Activated CD8-positive, alpha-beta memory T cell treated with anti-CD3 and anti-CD28 coated beads for 4 hours (primary cell): Measurements from ENCODE around the gene CBARP.
"Not testable (repeated sequence)": the region's sequence is repeated elsewhere in the genome, so short reads cannot be mapped to it uniquely, and the experiment has no call there.

Source experiments
- DNase-seq, 2 donors: peaks; one replicate each; pipeline ENCODE4 v3.0.0-alpha.2; 2020; ENCODE audit warnings: low read depth in 2 of 2

CBARP gene

GRCh38 chr19:1252221-1252820 lies 14.5 kb upstream of the CBARP start:
- no peak for DNase-seq

- no peak for DNase-seq
These were observed 13.8 kb upstream of the CBARP start for GRCh38 chr19:1251330-1252220.

- DNase-seq = no peak
These were observed 12.8 kb upstream of the CBARP start for GRCh38 chr19:1250437-1251260.

GRCh38 chr19:1249990-1250436 lies 12.2 kb upstream of the CBARP start:
- DNase-seq = no peak

GRCh38 chr19:1249298-1249989 lies 11.6 kb upstream of the CBARP start:
- DNase-seq = peak; percentile 86 to 90

- peak; percentile 69 to 72 for DNase-seq
These were observed 11.0 kb upstream of the CBARP start for GRCh38 chr19:1248786-1249297.

- DNase-seq = no peak
These were observed 10.5 kb upstream of the CBARP start, which contains the start of gene MIDN for GRCh38 chr19:1248139-1248785. TSS of gene MIDN (plus strand) at chr19:1248583. CDS start at chr19:1250297, 1,714 bp downstream.

GRCh38 chr19:1247748-1248138 lies 9.9 kb upstream of the CBARP start:
- no peak for DNase-seq

GRCh38 chr19:1246265-1247087 lies 8.7 kb upstream of the CBARP start:
- not testable (repeated sequence) for DNase-seq

GRCh38 chr19:1245494-1246264 lies 7.9 kb upstream of the CBARP start:
- DNase-seq = no peak

GRCh38 chr19:1244693-1245451 lies 7.1 kb upstream of the CBARP start:
- no peak for DNase-seq

GRCh38 chr19:1243768-1244692 lies 6.2 kb upstream of the CBARP start:
- DNase-seq = peak; percentile 73 to 82

- DNase-seq = peak; percentile 83 to 91
These were observed 3.8 kb upstream of the CBARP start, which contains the start of gene ATP5F1D for GRCh38 chr19:1241417-1242095. TSS of gene ATP5F1D (plus strand) at chr19:1241751. CDS start at chr19:1241851, 100 bp downstream.

GRCh38 chr19:1240925-1241324 lies 3.1 kb upstream of the CBARP start:
- DNase-seq = no peak

- DNase-seq = peak; percentile 85 to 93
These were observed 2.3 kb upstream of the CBARP start for GRCh38 chr19:1239796-1240737.
